Sigmoid colon (tissue), 4 donors: ENCODE measurements around the gene RPS8.

Experiments used
- EP300 ChIP-seq, 4 donors: sonication (generic); formaldehyde crosslinking; IDR thresholded peaks; one replicate each; pipeline ENCODE4 v1.6.1; 2017; ENCODE audit warnings: antibody characterized with exemption in 4 of 4
- POLR2A ChIP-seq, 2 donors: fragments of 450-650 bp; IDR thresholded peaks; one replicate each; pipeline ENCODE4 v1.6.1; 2016; ENCODE audit warnings: antibody characterized with exemption in 2 of 2, mild to moderate bottlenecking in 2 of 2, moderate library complexity in 2 of 2
- POLR2AphosphoS5 ChIP-seq, 4 donors: sonication (generic); formaldehyde crosslinking; IDR thresholded peaks; one replicate each; pipeline ENCODE4 v1.6.1; 2017; ENCODE audit warnings: antibody characterized with exemption in 4 of 4
- TF ChIP-seq, protein P1 (sequence below), 4 experiments: fragments of 450-650 bp in 3 of 4; fragments of 200-600 bp in 1 of 4; IDR thresholded peaks; one replicate each; pipeline ENCODE4 v1.5.1; 2016 to 2019; ENCODE audit warnings: antibody characterized with exemption in 4 of 4, mild to moderate bottlenecking in 3 of 4, moderate library complexity in 2 of 4

- TF ChIP-seq POLR2A (IDR thresholded peaks at IDR 0.05) = no peak
- TF ChIP-seq EP300 (IDR thresholded peaks at IDR 0.05) = no peak
- TF ChIP-seq, protein P1, sequence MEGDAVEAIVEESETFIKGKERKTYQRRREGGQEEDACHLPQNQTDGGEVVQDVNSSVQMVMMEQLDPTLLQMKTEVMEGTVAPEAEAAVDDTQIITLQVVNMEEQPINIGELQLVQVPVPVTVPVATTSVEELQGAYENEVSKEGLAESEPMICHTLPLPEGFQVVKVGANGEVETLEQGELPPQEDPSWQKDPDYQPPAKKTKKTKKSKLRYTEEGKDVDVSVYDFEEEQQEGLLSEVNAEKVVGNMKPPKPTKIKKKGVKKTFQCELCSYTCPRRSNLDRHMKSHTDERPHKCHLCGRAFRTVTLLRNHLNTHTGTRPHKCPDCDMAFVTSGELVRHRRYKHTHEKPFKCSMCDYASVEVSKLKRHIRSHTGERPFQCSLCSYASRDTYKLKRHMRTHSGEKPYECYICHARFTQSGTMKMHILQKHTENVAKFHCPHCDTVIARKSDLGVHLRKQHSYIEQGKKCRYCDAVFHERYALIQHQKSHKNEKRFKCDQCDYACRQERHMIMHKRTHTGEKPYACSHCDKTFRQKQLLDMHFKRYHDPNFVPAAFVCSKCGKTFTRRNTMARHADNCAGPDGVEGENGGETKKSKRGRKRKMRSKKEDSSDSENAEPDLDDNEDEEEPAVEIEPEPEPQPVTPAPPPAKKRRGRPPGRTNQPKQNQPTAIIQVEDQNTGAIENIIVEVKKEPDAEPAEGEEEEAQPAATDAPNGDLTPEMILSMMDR (IDR thresholded peaks at IDR 0.05) = no peak
- no peak for TF ChIP-seq POLR2AphosphoS5 (IDR thresholded peaks at IDR 0.05)
Observed at GRCh38 chr1:44821240-44821715, 45.9 kb downstream of the RPS8 start.
